ENCODE measurements around the gene TTC39A. TPM values are rescaled to one million over a fixed set of nuclear protein-coding genes. Genes with fewer than 3 reads are reported as not detected.

Gene TTC39A
- total RNA-seq, 4 donors from 2014 or later = 0.26 to 2.5 (median 1.3) TPM

DNA sequence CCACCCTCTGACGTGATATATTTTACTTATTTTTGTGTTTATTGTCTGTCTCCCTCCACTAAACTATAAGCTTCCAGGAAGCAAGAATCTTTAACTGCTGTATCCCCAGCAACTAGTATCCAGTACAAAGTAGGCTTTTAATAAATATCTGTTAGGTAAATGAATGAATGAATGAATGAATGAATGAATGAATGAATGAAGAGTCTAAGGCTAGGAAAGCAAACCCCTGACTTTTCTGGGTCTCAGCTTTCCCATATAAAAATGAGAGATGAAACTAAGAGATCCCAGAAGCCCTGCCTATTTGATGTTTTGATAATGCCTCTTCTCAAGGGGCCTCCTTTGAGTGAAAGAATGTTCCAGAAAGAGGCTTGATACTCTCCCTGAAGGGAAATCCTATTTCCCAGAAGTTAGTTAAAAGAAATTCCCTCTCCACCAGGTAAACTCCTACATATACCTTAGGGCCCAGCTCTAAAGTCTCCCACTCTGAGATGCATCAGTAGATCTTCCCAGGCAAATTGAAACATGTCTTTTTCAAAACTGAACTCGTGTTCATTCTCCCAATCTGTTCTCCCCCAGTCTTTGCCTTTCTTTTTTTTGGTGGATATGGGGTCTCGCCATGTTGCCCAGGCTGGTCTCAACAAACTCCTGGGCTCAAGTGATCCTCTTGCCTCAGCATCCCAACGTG lies 7.8 kb downstream of the TTC39A start:
- no peak overlapping the region for H3K4me3 ChIP-seq
- no peaks in the 10 kb centered on the region for H3K4me1 ChIP-seq
- TF ChIP-seq, protein P1, sequence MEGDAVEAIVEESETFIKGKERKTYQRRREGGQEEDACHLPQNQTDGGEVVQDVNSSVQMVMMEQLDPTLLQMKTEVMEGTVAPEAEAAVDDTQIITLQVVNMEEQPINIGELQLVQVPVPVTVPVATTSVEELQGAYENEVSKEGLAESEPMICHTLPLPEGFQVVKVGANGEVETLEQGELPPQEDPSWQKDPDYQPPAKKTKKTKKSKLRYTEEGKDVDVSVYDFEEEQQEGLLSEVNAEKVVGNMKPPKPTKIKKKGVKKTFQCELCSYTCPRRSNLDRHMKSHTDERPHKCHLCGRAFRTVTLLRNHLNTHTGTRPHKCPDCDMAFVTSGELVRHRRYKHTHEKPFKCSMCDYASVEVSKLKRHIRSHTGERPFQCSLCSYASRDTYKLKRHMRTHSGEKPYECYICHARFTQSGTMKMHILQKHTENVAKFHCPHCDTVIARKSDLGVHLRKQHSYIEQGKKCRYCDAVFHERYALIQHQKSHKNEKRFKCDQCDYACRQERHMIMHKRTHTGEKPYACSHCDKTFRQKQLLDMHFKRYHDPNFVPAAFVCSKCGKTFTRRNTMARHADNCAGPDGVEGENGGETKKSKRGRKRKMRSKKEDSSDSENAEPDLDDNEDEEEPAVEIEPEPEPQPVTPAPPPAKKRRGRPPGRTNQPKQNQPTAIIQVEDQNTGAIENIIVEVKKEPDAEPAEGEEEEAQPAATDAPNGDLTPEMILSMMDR (IDR thresholded peaks at IDR 0.05) = no peak
- TF ChIP-seq POLR2A (IDR thresholded peaks at IDR 0.05) = no peak
- H3K27me3 ChIP-seq = no peaks in the 10 kb centered on the region
- no peaks in the 10 kb centered on the region for H3K9me3 ChIP-seq
- no peaks in the 10 kb centered on the region for H3K36me3 ChIP-seq
- H3K27ac ChIP-seq = no peak overlapping the region
- intact Hi-C loops (cut with DNase I; ENCODE audit: low total_unique reads) = no loop called here
- DNase-seq = no peak

DNA sequence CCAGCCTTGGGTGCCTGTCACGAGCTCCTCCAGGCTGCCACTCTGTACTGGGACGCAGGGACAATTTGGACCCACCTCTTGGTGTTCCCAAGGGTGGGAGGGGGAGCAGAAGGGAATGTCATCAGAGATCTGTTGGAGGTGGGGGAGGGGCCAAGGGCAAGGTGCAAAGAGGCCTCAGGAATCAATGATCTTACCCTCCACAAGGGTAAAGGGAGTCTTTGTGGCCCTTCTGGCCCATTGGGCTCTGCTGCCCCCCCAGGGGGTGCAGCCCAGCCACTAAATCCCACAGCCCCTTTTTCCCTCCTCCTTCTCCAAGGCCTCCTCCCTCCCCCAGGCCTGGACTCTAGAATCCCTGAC lies 8.5 kb downstream of the TTC39A start:
- no peaks in the 10 kb centered on the region for H3K9me3 ChIP-seq
- no peak for TF ChIP-seq POLR2A (IDR thresholded peaks at IDR 0.05)
- TF ChIP-seq, protein P1 (IDR thresholded peaks at IDR 0.05) = no peak

DNA sequence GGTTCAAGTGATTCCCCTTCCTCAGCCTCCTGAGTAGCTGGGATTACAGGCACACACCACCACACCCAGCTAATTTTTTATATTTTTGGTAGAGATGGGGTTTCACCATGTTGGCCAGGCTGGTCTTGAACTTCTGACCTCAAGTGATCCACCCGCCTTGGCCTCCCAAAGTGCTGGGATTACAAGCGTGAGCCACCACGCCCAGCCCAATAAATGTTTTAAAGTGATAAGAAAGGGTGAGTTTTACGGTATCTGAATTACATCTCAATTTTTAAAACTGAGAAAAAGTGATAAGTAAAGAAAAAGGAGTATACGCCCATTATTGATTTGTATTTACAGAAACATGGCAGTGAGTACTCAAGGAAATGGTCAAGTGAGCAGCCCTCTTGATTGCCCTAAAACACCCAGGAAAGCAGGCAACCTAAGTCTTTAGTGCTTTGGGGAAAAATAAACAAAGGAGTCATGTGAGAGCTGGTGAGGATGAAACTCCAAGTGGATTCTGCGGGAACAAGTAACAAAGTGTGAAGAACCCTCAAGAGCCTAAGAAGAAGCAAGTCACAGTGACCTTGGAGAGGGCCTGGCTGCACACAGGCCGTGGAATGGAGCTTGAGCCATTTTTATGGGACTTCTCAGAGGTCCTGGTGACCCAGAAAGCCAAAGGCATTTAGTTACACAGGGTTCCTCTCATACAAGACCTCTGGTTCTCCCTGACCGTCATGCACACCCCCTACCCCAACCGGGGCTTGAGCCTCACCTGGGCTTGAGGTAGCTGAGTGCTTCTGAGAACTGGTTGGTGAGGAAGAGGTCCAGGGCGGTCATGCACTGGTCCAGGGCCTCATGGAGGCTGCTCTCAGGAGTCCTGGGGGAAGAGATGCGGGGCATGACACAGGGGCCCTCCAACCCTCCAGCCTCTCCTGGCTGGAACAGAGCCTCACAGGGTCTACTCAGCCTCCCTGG lies 9.1 kb downstream of the TTC39A start:
- Histone ChIP-seq H3K27ac (no peak overlapping the region), H3K4me3 (no peak overlapping the region), H3K27me3 (no peaks in the 10 kb centered on the region), H3K4me1 (no peaks in the 10 kb centered on the region), H3K9me3 (no peaks in the 10 kb centered on the region), H3K36me3 (no peaks in the 10 kb centered on the region)
- TF ChIP-seq POLR2A (IDR thresholded peaks at IDR 0.05) = no peak
- TF ChIP-seq, protein P1 (IDR thresholded peaks at IDR 0.05) = no peak
- intact Hi-C loops (cut with DNase I; ENCODE audit: low total_unique reads) = no loop called here
- DNase-seq = no peak

More for the DNA sequence above, 8.5 kb downstream of the TTC39A start:
- DNase-seq = no peak
- Histone ChIP-seq H3K4me1 (no peaks in the 10 kb centered on the region), H3K36me3 (no peaks in the 10 kb centered on the region), H3K27me3 (no peaks in the 10 kb centered on the region), H3K27ac (no peak overlapping the region), H3K4me3 (no peak overlapping the region)
- intact Hi-C loops (cut with DNase I; ENCODE audit: low total_unique reads) = no loop called here

DNA sequence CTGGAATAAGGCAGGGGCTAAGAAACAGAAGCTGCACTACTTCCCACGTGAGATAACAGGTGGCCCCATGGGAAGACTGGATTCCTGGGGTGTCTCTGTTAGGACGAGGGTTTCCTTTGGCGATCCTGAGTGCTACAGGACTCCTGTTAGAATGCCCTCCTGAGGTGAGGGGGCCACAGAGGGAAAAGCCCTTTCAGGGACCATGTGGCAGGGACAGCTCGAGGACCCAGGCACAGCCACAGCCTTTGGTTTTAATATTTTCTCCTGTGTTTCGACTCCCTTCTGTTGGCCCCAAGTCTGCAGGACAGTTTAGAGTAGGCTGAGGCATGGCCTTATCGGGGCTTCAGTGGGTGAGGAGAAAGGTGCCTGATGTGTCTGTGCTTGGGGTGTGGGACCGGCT lies 12.6 kb downstream of the TTC39A start:
- Histone ChIP-seq H3K36me3 (no peaks in the 10 kb centered on the region), H3K4me3 (no peak overlapping the region), H3K27ac (no peak overlapping the region), H3K27me3 (no peaks in the 10 kb centered on the region), H3K9me3 (no peaks in the 10 kb centered on the region), H3K4me1 (no peaks in the 10 kb centered on the region)
- no peak for DNase-seq
- no peak for TF ChIP-seq POLR2A (IDR thresholded peaks at IDR 0.05)
- TF ChIP-seq, protein P1 (IDR thresholded peaks at IDR 0.05) = no peak
- intact Hi-C loops (cut with DNase I; ENCODE audit: low total_unique reads) = no loop called here

DNA sequence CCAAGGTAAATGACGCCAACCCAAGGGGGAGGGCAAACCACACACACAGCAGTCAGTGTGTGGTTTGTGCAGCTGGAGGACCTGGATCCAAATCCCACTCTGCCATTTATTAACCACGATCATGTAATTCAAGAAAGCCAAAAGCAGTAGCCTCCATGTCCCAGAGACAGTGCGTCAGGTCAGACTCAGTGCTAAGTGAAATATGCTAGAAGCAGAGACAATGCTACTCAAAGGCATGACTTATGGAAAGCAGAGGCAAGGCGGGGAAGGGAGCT lies 13.6 kb downstream of the TTC39A start:
- Histone ChIP-seq H3K4me3 (no peak overlapping the region), H3K27ac (no peak overlapping the region), H3K36me3 (no peaks in the 10 kb centered on the region), H3K9me3 (no peaks in the 10 kb centered on the region), H3K27me3 (no peaks in the 10 kb centered on the region), H3K4me1 (no peaks in the 10 kb centered on the region)
- DNase-seq = no peak
- no peak for TF ChIP-seq POLR2A (IDR thresholded peaks at IDR 0.05)
- TF ChIP-seq, protein P1 (IDR thresholded peaks at IDR 0.05) = no peak
- intact Hi-C loops (cut with DNase I; ENCODE audit: low total_unique reads) = no loop called here

Measured in uterus (tissue), 4 donors.